ENCODE measurements around the gene ACO1. TPM values are rescaled to one million over a fixed set of nuclear protein-coding genes. Genes with fewer than 3 reads are reported as not detected.

ACO1 gene
- polyA plus RNA-seq, 1 donor from 2014 or later, result 16.5 TPM

- peak; percentile 18 for TF ChIP-seq SMC3 (conservative IDR thresholded peaks at IDR 0.05; ENCODE audit: poor library complexity)
- no peak for TF ChIP-seq RAD21 (conservative IDR thresholded peaks at IDR 0.05)
- no peaks in the 10 kb centered on the region for H3K9me2 ChIP-seq (ENCODE audit: insufficient read depth, low read length)
- no peak overlapping the region for H3K9ac ChIP-seq (ENCODE audit: low read length)
- H3K79me2 ChIP-seq (replicated peaks; ENCODE audit: insufficient read depth, low read length), result no peaks in the 10 kb centered on the region
- H3K27me3 ChIP-seq (ENCODE audit: insufficient read depth, low read depth, low read length), result no peaks in the 10 kb centered on the region
- no peak overlapping the region for H3K4me2 ChIP-seq (ENCODE audit: low read length)
- no peak overlapping the region for H3K27ac ChIP-seq (ENCODE audit: low read length)
- peaks cover 13% of the 10 kb centered on the region for H3K36me3 ChIP-seq (ENCODE audit: insufficient read depth, low read length)
- no peaks in the 10 kb centered on the region for H4K20me1 ChIP-seq (ENCODE audit: insufficient read depth)
- no peak overlapping the region for H2AFZ ChIP-seq (ENCODE audit: low read depth, low read length)
- no peak overlapping the region for H3K4me3 ChIP-seq (ENCODE audit: low read length)
- H3F3A ChIP-seq (ENCODE audit: insufficient read depth, low read length, poor library complexity, severe bottlenecking), result no peaks in the 10 kb centered on the region
- H3K9me3 ChIP-seq (ENCODE audit: low read length), result no peaks in the 10 kb centered on the region
These were observed 47.6 kb downstream of the ACO1 start for GRCh38 chr9:32431940-32432555.

DNA sequence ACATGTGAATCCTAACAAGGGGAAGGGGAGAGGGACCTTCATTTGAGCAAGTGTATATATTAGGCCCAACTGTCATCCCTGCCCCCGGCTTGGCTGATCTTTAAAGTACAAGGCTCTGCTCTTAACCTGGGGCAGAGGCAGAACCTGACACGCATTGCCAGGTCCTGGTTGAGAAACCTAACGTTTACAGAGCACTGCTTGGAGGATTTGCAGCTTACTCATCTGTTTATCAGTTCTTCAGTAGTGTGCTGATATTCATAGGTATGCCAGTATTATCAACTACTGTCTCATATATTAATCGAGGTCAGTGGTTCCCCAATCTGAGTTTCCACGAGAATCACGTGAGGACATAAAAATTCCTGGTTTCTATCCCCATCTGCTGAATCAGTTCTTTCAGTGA lies 50.4 kb downstream of the ACO1 start:
- Histone ChIP-seq H3K79me2 (replicated peaks; ENCODE audit: insufficient read depth, low read length) (no peaks in the 10 kb centered on the region), H3K9me3 (ENCODE audit: low read length) (no peaks in the 10 kb centered on the region), H3K4me3 (ENCODE audit: low read length) (no peak overlapping the region), H3K27me3 (ENCODE audit: insufficient read depth, low read depth, low read length) (no peaks in the 10 kb centered on the region), H3K4me2 (ENCODE audit: low read length) (no peak overlapping the region), H2AFZ (ENCODE audit: low read depth, low read length) (no peak overlapping the region), H3K9ac (ENCODE audit: low read length) (no peak overlapping the region), H4K20me1 (ENCODE audit: insufficient read depth) (no peaks in the 10 kb centered on the region), H3K36me3 (ENCODE audit: insufficient read depth, low read length) (peaks cover 13% of the 10 kb centered on the region), H3K9me2 (ENCODE audit: insufficient read depth, low read length) (no peaks in the 10 kb centered on the region), H3K27ac (ENCODE audit: low read length) (no peak overlapping the region), H3F3A (ENCODE audit: insufficient read depth, low read length, poor library complexity, severe bottlenecking) (no peaks in the 10 kb centered on the region)
- no peak for TF ChIP-seq TAF1 (IDR thresholded peaks at IDR 0.05; ENCODE audit: low read depth)
- no peak for TF ChIP-seq EZH2 (IDR thresholded peaks at IDR 0.05; ENCODE audit: borderline replicate concordance, insufficient read depth, low read length, poor library complexity, severe bottlenecking)
- no peak for TF ChIP-seq EP300 (conservative IDR thresholded peaks at IDR 0.05; ENCODE audit: poor library complexity, severe bottlenecking)
- TF ChIP-seq, protein P1, sequence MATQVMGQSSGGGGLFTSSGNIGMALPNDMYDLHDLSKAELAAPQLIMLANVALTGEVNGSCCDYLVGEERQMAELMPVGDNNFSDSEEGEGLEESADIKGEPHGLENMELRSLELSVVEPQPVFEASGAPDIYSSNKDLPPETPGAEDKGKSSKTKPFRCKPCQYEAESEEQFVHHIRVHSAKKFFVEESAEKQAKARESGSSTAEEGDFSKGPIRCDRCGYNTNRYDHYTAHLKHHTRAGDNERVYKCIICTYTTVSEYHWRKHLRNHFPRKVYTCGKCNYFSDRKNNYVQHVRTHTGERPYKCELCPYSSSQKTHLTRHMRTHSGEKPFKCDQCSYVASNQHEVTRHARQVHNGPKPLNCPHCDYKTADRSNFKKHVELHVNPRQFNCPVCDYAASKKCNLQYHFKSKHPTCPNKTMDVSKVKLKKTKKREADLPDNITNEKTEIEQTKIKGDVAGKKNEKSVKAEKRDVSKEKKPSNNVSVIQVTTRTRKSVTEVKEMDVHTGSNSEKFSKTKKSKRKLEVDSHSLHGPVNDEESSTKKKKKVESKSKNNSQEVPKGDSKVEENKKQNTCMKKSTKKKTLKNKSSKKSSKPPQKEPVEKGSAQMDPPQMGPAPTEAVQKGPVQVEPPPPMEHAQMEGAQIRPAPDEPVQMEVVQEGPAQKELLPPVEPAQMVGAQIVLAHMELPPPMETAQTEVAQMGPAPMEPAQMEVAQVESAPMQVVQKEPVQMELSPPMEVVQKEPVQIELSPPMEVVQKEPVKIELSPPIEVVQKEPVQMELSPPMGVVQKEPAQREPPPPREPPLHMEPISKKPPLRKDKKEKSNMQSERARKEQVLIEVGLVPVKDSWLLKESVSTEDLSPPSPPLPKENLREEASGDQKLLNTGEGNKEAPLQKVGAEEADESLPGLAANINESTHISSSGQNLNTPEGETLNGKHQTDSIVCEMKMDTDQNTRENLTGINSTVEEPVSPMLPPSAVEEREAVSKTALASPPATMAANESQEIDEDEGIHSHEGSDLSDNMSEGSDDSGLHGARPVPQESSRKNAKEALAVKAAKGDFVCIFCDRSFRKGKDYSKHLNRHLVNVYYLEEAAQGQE (IDR thresholded peaks at IDR 0.05; ENCODE audit: borderline replicate concordance), result no peak
- no peak for TF ChIP-seq MXI1 (conservative IDR thresholded peaks at IDR 0.05; ENCODE audit: poor library complexity, severe bottlenecking)
- no peak for TF ChIP-seq POLR2AphosphoS5 (IDR thresholded peaks at IDR 0.05)
- no peak for TF ChIP-seq RAD21 (conservative IDR thresholded peaks at IDR 0.05)
- TF ChIP-seq CTCF (IDR thresholded peaks at IDR 0.05; ENCODE audit: poor library complexity, severe bottlenecking), result no peak
- no peak for TF ChIP-seq SMC3 (conservative IDR thresholded peaks at IDR 0.05; ENCODE audit: poor library complexity)

All from neural cell (in vitro differentiated cells).